SK-N-SH treated with all-trans-retinoic acid at 6 μM for 48 hours (cell line): Measurements from ENCODE around the gene MOSMO.

Experiments used
- CSRNP3 ChIP-seq: fragments of 250-450 bp; sonication (Bioruptor Pico); IDR thresholded peaks from 2 replicates; pipeline ENCODE4 v1.5.1; 2021; ENCODE audit warnings: mild to moderate bottlenecking, moderate library complexity
- OSR1 ChIP-seq: fragments of 250-450 bp; sonication (Bioruptor Pico); IDR thresholded peaks from 2 replicates; pipeline ENCODE4 v1.8.0; 2022; ENCODE audit warnings: moderate library complexity, mild to moderate bottlenecking, inconsistent platforms
- PPARA ChIP-seq: fragments of 250-450 bp; sonication (Bioruptor Pico); IDR thresholded peaks from 2 replicates; pipeline ENCODE4 v1.5.0; 2020; ENCODE audit warnings: mild to moderate bottlenecking, borderline replicate concordance
- TCF4 ChIP-seq: fragments of 250-450 bp; sonication (Bioruptor Pico); IDR thresholded peaks from 2 replicates; pipeline ENCODE4 v1.8.0; 2021; ENCODE audit warnings: mild to moderate bottlenecking, moderate library complexity, borderline replicate concordance
- TF ChIP-seq, protein P1 (sequence below): fragments of 250-450 bp; sonication (Bioruptor Pico); IDR thresholded peaks from 2 replicates; pipeline ENCODE4 v1.8.0; 2020; ENCODE audit warnings: mild to moderate bottlenecking, moderate library complexity, borderline replicate concordance
- TF ChIP-seq, protein P2 (sequence below): fragments of 250-450 bp; sonication (Bioruptor Pico); IDR thresholded peaks from 2 replicates; pipeline ENCODE4 v1.5.0; 2020; ENCODE audit warnings: mild to moderate bottlenecking, moderate library complexity

- TF ChIP-seq, protein P1, sequence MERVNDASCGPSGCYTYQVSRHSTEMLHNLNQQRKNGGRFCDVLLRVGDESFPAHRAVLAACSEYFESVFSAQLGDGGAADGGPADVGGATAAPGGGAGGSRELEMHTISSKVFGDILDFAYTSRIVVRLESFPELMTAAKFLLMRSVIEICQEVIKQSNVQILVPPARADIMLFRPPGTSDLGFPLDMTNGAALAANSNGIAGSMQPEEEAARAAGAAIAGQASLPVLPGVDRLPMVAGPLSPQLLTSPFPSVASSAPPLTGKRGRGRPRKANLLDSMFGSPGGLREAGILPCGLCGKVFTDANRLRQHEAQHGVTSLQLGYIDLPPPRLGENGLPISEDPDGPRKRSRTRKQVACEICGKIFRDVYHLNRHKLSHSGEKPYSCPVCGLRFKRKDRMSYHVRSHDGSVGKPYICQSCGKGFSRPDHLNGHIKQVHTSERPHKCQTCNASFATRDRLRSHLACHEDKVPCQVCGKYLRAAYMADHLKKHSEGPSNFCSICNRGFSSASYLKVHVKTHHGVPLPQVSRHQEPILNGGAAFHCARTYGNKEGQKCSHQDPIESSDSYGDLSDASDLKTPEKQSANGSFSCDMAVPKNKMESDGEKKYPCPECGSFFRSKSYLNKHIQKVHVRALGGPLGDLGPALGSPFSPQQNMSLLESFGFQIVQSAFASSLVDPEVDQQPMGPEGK (CRISPR knock-in tag) = no peak
- TF ChIP-seq OSR1 = no peak
- TF ChIP-seq, protein P2, sequence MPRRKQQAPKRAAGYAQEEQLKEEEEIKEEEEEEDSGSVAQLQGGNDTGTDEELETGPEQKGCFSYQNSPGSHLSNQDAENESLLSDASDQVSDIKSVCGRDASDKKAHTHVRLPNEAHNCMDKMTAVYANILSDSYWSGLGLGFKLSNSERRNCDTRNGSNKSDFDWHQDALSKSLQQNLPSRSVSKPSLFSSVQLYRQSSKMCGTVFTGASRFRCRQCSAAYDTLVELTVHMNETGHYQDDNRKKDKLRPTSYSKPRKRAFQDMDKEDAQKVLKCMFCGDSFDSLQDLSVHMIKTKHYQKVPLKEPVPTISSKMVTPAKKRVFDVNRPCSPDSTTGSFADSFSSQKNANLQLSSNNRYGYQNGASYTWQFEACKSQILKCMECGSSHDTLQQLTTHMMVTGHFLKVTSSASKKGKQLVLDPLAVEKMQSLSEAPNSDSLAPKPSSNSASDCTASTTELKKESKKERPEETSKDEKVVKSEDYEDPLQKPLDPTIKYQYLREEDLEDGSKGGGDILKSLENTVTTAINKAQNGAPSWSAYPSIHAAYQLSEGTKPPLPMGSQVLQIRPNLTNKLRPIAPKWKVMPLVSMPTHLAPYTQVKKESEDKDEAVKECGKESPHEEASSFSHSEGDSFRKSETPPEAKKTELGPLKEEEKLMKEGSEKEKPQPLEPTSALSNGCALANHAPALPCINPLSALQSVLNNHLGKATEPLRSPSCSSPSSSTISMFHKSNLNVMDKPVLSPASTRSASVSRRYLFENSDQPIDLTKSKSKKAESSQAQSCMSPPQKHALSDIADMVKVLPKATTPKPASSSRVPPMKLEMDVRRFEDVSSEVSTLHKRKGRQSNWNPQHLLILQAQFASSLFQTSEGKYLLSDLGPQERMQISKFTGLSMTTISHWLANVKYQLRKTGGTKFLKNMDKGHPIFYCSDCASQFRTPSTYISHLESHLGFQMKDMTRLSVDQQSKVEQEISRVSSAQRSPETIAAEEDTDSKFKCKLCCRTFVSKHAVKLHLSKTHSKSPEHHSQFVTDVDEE = no peak
- TF ChIP-seq TCF4 (CRISPR knock-in tag) = no peak
- no peak for TF ChIP-seq PPARA (CRISPR knock-in tag)
- no peak for TF ChIP-seq CSRNP3 (CRISPR knock-in tag)
Measured at GRCh38 chr16:21964353-21964752, 43.6 kb upstream of the MOSMO start.
